Measurements from ENCODE around the gene CNTNAP2.

CNTNAP2 gene

GRCh38 chr7:146720195-146720594, 603.6 kb downstream of the CNTNAP2 start:
- no peak overlapping the region for H3K9ac ChIP-seq
- H3K9me3 ChIP-seq (replicated peaks in 1 of 11) = no peaks in the 10 kb centered on the region
- H3K4me1 ChIP-seq = no peaks in the 10 kb centered on the region
- no peaks in the 10 kb centered on the region for H3K36me3 ChIP-seq
- no peak for TF ChIP-seq Cebpa-rat (IDR thresholded peaks at IDR 0.05)
- H3K4me2 ChIP-seq = no peak overlapping the region
- H3K27ac ChIP-seq = no peak overlapping the region
- H3K4me3 ChIP-seq = no peak overlapping the region
- no peaks in the 10 kb centered on the region for H3K27me3 ChIP-seq
- no peaks in the 10 kb centered on the region for H4K20me1 ChIP-seq

GRCh38 chr7:146722986-146723385, 606.4 kb downstream of the CNTNAP2 start:
- Histone ChIP-seq H3K9me3 (replicated peaks in 1 of 11) (no peaks in the 10 kb centered on the region), H3K9ac (no peak overlapping the region), H3K36me3 (no peaks in the 10 kb centered on the region), H3K4me3 (no peak overlapping the region), H3K27ac (no peak overlapping the region), H3K4me2 (no peak overlapping the region), H3K27me3 (no peaks in the 10 kb centered on the region), H3K4me1 (no peaks in the 10 kb centered on the region), H4K20me1 (no peaks in the 10 kb centered on the region)
- TF ChIP-seq Cebpa-rat (IDR thresholded peaks at IDR 0.05) = no peak

GRCh38 chr7:146725520-146725919, 608.9 kb downstream of the CNTNAP2 start:
- no peaks in the 10 kb centered on the region for H3K4me1 ChIP-seq
- H4K20me1 ChIP-seq = no peaks in the 10 kb centered on the region

GRCh38 chr7:146728141-146728540, 611.5 kb downstream of the CNTNAP2 start:
- Histone ChIP-seq H3K9ac (no peak overlapping the region), H3K27me3 (no peaks in the 10 kb centered on the region), H3K36me3 (no peaks in the 10 kb centered on the region), H3K4me1 (no peaks in the 10 kb centered on the region), H4K20me1 (no peaks in the 10 kb centered on the region), H3K4me2 (no peak overlapping the region), H3K4me3 (no peak overlapping the region), H3K27ac (no peak overlapping the region), H3K9me3 (replicated peaks in 1 of 11) (no peaks in the 10 kb centered on the region)
- TF ChIP-seq Cebpa-rat (IDR thresholded peaks at IDR 0.05) = no peak

More at GRCh38 chr7:146725520-146725919, 608.9 kb downstream of the CNTNAP2 start:
- Histone ChIP-seq H3K27ac (no peak overlapping the region), H3K9me3 (replicated peaks in 1 of 11) (no peaks in the 10 kb centered on the region), H3K36me3 (no peaks in the 10 kb centered on the region), H3K4me3 (no peak overlapping the region), H3K27me3 (no peaks in the 10 kb centered on the region), H3K9ac (no peak overlapping the region), H3K4me2 (no peak overlapping the region)
- no peak for TF ChIP-seq Cebpa-rat (IDR thresholded peaks at IDR 0.05)

GRCh38 chr7:146728611-146729010, 612.0 kb downstream of the CNTNAP2 start:
- TF ChIP-seq Cebpa-rat (IDR thresholded peaks at IDR 0.05) = no peak
- H3K4me1 ChIP-seq = no peaks in the 10 kb centered on the region
- H3K27ac ChIP-seq = no peak overlapping the region
- H3K4me3 ChIP-seq = no peak overlapping the region
- no peak overlapping the region for H3K9ac ChIP-seq
- no peaks in the 10 kb centered on the region for H4K20me1 ChIP-seq
- H3K36me3 ChIP-seq = no peaks in the 10 kb centered on the region
- no peak overlapping the region for H3K4me2 ChIP-seq
- H3K27me3 ChIP-seq = no peaks in the 10 kb centered on the region
- no peaks in the 10 kb centered on the region for H3K9me3 ChIP-seq (replicated peaks in 1 of 11)

- TF ChIP-seq Cebpa-rat (IDR thresholded peaks at IDR 0.05) = no peak
- Histone ChIP-seq H3K4me3 (no peak overlapping the region), H3K9ac (no peak overlapping the region), H3K27me3 (no peaks in the 10 kb centered on the region), H3K36me3 (no peaks in the 10 kb centered on the region), H4K20me1 (no peaks in the 10 kb centered on the region), H3K4me1 (no peaks in the 10 kb centered on the region), H3K27ac (no peak overlapping the region), H3K9me3 (replicated peaks in 1 of 11) (no peaks in the 10 kb centered on the region), H3K4me2 (no peak overlapping the region)
These were observed 614.6 kb downstream of the CNTNAP2 start for GRCh38 chr7:146731185-146731584.

GRCh38 chr7:146735992-146736391, 619.4 kb downstream of the CNTNAP2 start:
- no peak for TF ChIP-seq Cebpa-rat (IDR thresholded peaks at IDR 0.05)
- peaks cover 9 to 26% (median 16%) of the 10 kb centered on the region in 11 experiments for H3K9me3 ChIP-seq (replicated peaks in 1 of 11)

GRCh38 chr7:146736446-146737190, 620.0 kb downstream of the CNTNAP2 start:
- Histone ChIP-seq H3K9me3 (replicated peaks in 1 of 11) (peaks cover 12 to 31% (median 20%) of the 10 kb centered on the region in 11 experiments), H3K4me2 (no peak overlapping the region), H4K20me1 (no peaks in the 10 kb centered on the region), H3K27ac (no peak overlapping the region), H3K9ac (no peak overlapping the region), H3K4me1 (no peaks in the 10 kb centered on the region), H3K36me3 (no peaks in the 10 kb centered on the region; a peak in 1 of 22 replicates), H3K4me3 (no peak overlapping the region), H3K27me3 (no peaks in the 10 kb centered on the region)
- no peak for TF ChIP-seq Cebpa-rat (IDR thresholded peaks at IDR 0.05)

More at GRCh38 chr7:146735992-146736391, 619.4 kb downstream of the CNTNAP2 start:
- Histone ChIP-seq H3K9ac (no peak overlapping the region), H4K20me1 (no peaks in the 10 kb centered on the region), H3K27me3 (no peaks in the 10 kb centered on the region), H3K27ac (no peak overlapping the region), H3K4me2 (no peak overlapping the region), H3K36me3 (no peaks in the 10 kb centered on the region; a peak in 1 of 22 replicates), H3K4me3 (no peak overlapping the region), H3K4me1 (no peaks in the 10 kb centered on the region)

- TF ChIP-seq Cebpa-rat (IDR thresholded peaks at IDR 0.05) = no peak
- H3K4me1 ChIP-seq = no peaks in the 10 kb centered on the region
- H3K9ac ChIP-seq = no peak overlapping the region
- H3K9me3 ChIP-seq (replicated peaks in 1 of 11) = peaks cover 12 to 31% (median 20%) of the 10 kb centered on the region in 11 experiments
- H3K36me3 ChIP-seq = no peaks in the 10 kb centered on the region; a peak in 1 of 22 replicates
- H3K4me2 ChIP-seq = no peak overlapping the region
- no peak overlapping the region for H3K27ac ChIP-seq
- no peaks in the 10 kb centered on the region for H4K20me1 ChIP-seq
- H3K4me3 ChIP-seq = no peak overlapping the region
- no peaks in the 10 kb centered on the region for H3K27me3 ChIP-seq
These were observed 623.4 kb downstream of the CNTNAP2 start for GRCh38 chr7:146740039-146740438.

GRCh38 chr7:146741911-146742310, 625.3 kb downstream of the CNTNAP2 start:
- Histone ChIP-seq H3K9ac (no peak overlapping the region), H3K4me3 (no peak overlapping the region), H3K36me3 (no peaks in the 10 kb centered on the region; a peak in 1 of 22 replicates), H3K4me2 (no peak overlapping the region), H3K27ac (no peak overlapping the region), H3K9me3 (replicated peaks in 1 of 11) (peaks cover 12 to 31% (median 20%) of the 10 kb centered on the region in 11 experiments), H3K4me1 (no peaks in the 10 kb centered on the region), H4K20me1 (no peaks in the 10 kb centered on the region), H3K27me3 (no peaks in the 10 kb centered on the region)
- TF ChIP-seq Cebpa-rat (IDR thresholded peaks at IDR 0.05) = no peak

All from BLaER1 treated with 17β-estradiol and CSF1 and Interleukin-3, amounts not matched to agents 10 nM and 100 nM (cell line).